ENCODE measurements around the gene ATG14.

The ATG14 gene

GRCh38 chr14:55449116-55449515 is 37.5 kb upstream of the ATG14 start:
- Histone ChIP-seq H3K36me3 (ENCODE audit: control insufficient read depth in 2 of 2, insufficient read depth in 1 of 2, low read length in 2 of 2) (no peaks in the 10 kb centered on the region), H3K4me1 (ENCODE audit: control insufficient read depth, insufficient read depth, low read length) (peaks cover 18% of the 10 kb centered on the region), H3K27ac (ENCODE audit: extremely low read depth, low read depth, low read length) (no peak overlapping the region), H3K4me3 (ENCODE audit: low read depth, low read length) (no peak overlapping the region), H3K9me3 (ENCODE audit: control insufficient read depth, insufficient read depth, low read depth, low read length) (no peaks in the 10 kb centered on the region)
- TF ChIP-seq TCF7L2 (IDR thresholded peaks at IDR 0.05; ENCODE audit: borderline replicate concordance, low read depth, low read length) (no peak), ZNF398 (tag by site-specific recombination; IDR thresholded peaks at IDR 0.05) (no peak), ZEB2 (tag by site-specific recombination; IDR thresholded peaks at IDR 0.05) (no peak), ZNF366 (tag by site-specific recombination; conservative IDR thresholded peaks at IDR 0.05) (no peak), ZBTB44 (tag by site-specific recombination; IDR thresholded peaks at IDR 0.05) (no peak), ZNF169 (tag by site-specific recombination; IDR thresholded peaks at IDR 0.05) (no peak), ZNF558 (tag by site-specific recombination; IDR thresholded peaks at IDR 0.05) (no peak), ZNF76 (tag by site-specific recombination; IDR thresholded peaks at IDR 0.05; ENCODE audit: borderline replicate concordance, low read depth) (no peak), ZNF155 (tag by site-specific recombination; IDR thresholded peaks at IDR 0.05) (no peak), ZNF610 (tag by site-specific recombination; IDR thresholded peaks at IDR 0.05; ENCODE audit: borderline replicate concordance) (no peak), ZNF354C (tag by site-specific recombination; IDR thresholded peaks at IDR 0.05; ENCODE audit: borderline replicate concordance, low read depth) (no peak), HIC1 (tag by site-specific recombination; IDR thresholded peaks at IDR 0.05) (no peak), ZNF530 (tag by site-specific recombination; IDR thresholded peaks at IDR 0.05; ENCODE audit: low read depth) (no peak), ZBTB26 (tag by site-specific recombination; optimal IDR thresholded peaks at IDR 0.05) (no peak), PRDM1 (tag by site-specific recombination; IDR thresholded peaks at IDR 0.05) (no peak), SALL2 (tag by site-specific recombination; IDR thresholded peaks at IDR 0.05; ENCODE audit: borderline replicate concordance) (no peak)
- ChIA-PET POLR2A (no interaction called here), CTCF (interaction anchor here (0.9 kb wide), 1 partner anchor 479 kb away, joined by 4 read pairs; no protein-coding TSS in a partner anchor)

- Histone ChIP-seq H3K4me3 (ENCODE audit: low read depth, low read length) (no peak overlapping the region), H3K9me3 (ENCODE audit: control insufficient read depth, insufficient read depth, low read depth, low read length) (no peaks in the 10 kb centered on the region), H3K4me1 (ENCODE audit: control insufficient read depth, insufficient read depth, low read length) (peaks cover 18% of the 10 kb centered on the region), H3K36me3 (ENCODE audit: control insufficient read depth in 2 of 2, insufficient read depth in 1 of 2, low read length in 2 of 2) (no peaks in the 10 kb centered on the region), H3K27ac (ENCODE audit: extremely low read depth, low read depth, low read length) (peak overlapping the region; percentile 37)
- POLR2A ChIA-PET: no interaction called here
- CTCF ChIA-PET: interaction anchor here (0.6 to 1.1 kb wide), 5 partner anchors 13 to 1026 kb away, joined by 3 to 7 read pairs (median 4); no protein-coding TSS in a partner anchor
- peak; percentile 30; the same call in 1 of the 2 replicates for TF ChIP-seq ZFHX2 (tag by site-specific recombination; conservative IDR thresholded peaks at IDR 0.05)
- peak; percentile 68 for TF ChIP-seq ZNF366 (tag by site-specific recombination; conservative IDR thresholded peaks at IDR 0.05)
- no peak for TF ChIP-seq ZNF280D (tag by site-specific recombination; IDR thresholded peaks at IDR 0.05)
- TF ChIP-seq ZNF518A (tag by site-specific recombination; conservative IDR thresholded peaks at IDR 0.05; ENCODE audit: low read depth): 0 out of 2 replicates have a peak, but pooled peaks have one; percentile 17
Measured at GRCh38 chr14:55448141-55448614, 36.5 kb upstream of the ATG14 start.
